GM15510 (cell line): ENCODE results near the gene RABGAP1L.

ENCODE experiments used
- POLR2A ChIP-seq: IDR thresholded peaks from 3 replicates; pipeline ENCODE4 v1.6.1; 2011; ENCODE audit warnings: borderline replicate concordance; ENCODE audit not compliant: insufficient read length; ENCODE audit errors: extremely low read depth

The RABGAP1L gene

GRCh38 chr1:174248041-174248440, 88.7 kb downstream of the RABGAP1L start:
- no peak for TF ChIP-seq POLR2A

GRCh38 chr1:174258148-174258550, 98.8 kb downstream of the RABGAP1L start:
- no peak for TF ChIP-seq POLR2A

- no peak for TF ChIP-seq POLR2A
Observed at GRCh38 chr1:174262349-174263241, 103.3 kb downstream of the RABGAP1L start.

- TF ChIP-seq POLR2A = no peak
Observed at GRCh38 chr1:174265282-174265681, 106.0 kb downstream of the RABGAP1L start.

GRCh38 chr1:174266476-174266875, 107.2 kb downstream of the RABGAP1L start:
- TF ChIP-seq POLR2A = no peak

- TF ChIP-seq POLR2A = no peak
Observed at GRCh38 chr1:174266991-174267612, 107.8 kb downstream of the RABGAP1L start.

GRCh38 chr1:174269989-174270651, 110.8 kb downstream of the RABGAP1L start:
- no peak for TF ChIP-seq POLR2A

- no peak for TF ChIP-seq POLR2A
Observed at GRCh38 chr1:174273190-174273589, 113.9 kb downstream of the RABGAP1L start.

GRCh38 chr1:174273776-174274175, 114.5 kb downstream of the RABGAP1L start:
- TF ChIP-seq POLR2A = no peak

GRCh38 chr1:174274452-174274851, 115.1 kb downstream of the RABGAP1L start:
- no peak for TF ChIP-seq POLR2A

- no peak for TF ChIP-seq POLR2A
Observed at GRCh38 chr1:174274884-174275283, 115.6 kb downstream of the RABGAP1L start.

- no peak for TF ChIP-seq POLR2A
Observed at GRCh38 chr1:174276087-174276486, 116.8 kb downstream of the RABGAP1L start.

GRCh38 chr1:174284052-174284451, 124.7 kb downstream of the RABGAP1L start:
- no peak for TF ChIP-seq POLR2A

- no peak for TF ChIP-seq POLR2A
Observed at GRCh38 chr1:174286042-174286441, 126.7 kb downstream of the RABGAP1L start.

GRCh38 chr1:174289644-174290310, 130.5 kb downstream of the RABGAP1L start:
- no peak for TF ChIP-seq POLR2A
